ENCODE results near the gene C7.
"Not testable (repeated sequence)": the region's sequence is repeated elsewhere in the genome, so short reads cannot be mapped to it uniquely, and the experiment has no call there.

Gene C7

DNA sequence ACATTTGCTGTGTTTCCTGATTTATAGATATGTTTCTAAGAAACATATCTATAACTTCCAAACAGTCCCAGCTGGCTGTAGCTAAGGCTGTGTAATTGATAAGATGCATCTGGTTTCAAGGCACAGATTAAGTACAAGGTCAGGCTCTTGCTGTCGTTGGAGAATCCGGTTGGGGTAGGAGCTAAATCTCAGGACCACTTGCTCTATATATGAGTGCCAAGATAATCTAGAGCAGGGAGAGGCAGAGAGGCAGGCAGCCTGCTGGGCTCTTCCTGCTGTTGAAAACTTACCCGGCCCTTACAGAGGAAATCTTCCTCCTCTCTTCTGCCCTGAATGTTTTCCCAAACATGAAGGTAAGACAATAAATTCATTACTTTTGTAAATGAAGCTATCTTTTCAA is at the start of gene C7:
Gene C7, plus strand, starts transcription at position 234 of the 400 bp plus-strand sequence. Its CDS starts 114 bp downstream, at position 348.
- peaks cover 12% of the 10 kb centered on the region for H3K27me3 Mint-ChIP-seq
- no peak within 1 kb of the TSS for H3K4me3 Mint-ChIP-seq
- H3K36me3 Mint-ChIP-seq (ENCODE audit: low read depth): no peaks in the 10 kb centered on the region
- H3K4me1 Mint-ChIP-seq (ENCODE audit: low read depth): no peaks in the 10 kb centered on the region
- no peak within 1 kb of the TSS for H3K27ac Mint-ChIP-seq
- intact Hi-C loops (cut with micrococcal nuclease): no loop called here
- no peaks in the 10 kb centered on the region for H3K9me3 Mint-ChIP-seq

DNA sequence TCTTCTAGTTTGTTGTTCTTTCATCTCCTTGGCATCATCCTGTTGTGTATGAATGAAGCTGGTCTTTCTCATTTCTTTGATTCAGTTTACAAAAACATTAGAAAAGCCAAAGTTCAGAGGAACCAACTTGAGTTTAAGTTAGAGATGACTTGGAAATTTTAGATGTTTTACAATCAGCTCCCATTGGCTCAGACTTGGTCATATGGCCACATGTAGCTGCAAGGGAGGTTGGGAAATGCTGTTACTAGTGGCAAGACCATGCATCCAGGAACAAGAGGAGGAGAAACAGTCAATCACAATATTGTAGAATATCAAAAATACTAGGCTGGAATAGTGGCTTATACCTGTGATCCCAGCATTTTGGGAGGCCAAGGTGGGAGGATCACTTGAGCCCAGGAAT is 48.6 kb upstream of the C7 start:
- Mint-ChIP-seq H3K27ac (no peak overlapping the region), H3K27me3 (no peaks in the 10 kb centered on the region), H3K36me3 (ENCODE audit: low read depth) (peaks cover 4% of the 10 kb centered on the region), H3K4me1 (ENCODE audit: low read depth) (no peaks in the 10 kb centered on the region), H3K4me3 (no peak overlapping the region), H3K9me3 (peaks cover 17% of the 10 kb centered on the region)
- intact Hi-C loops (cut with micrococcal nuclease): no loop called here

DNA sequence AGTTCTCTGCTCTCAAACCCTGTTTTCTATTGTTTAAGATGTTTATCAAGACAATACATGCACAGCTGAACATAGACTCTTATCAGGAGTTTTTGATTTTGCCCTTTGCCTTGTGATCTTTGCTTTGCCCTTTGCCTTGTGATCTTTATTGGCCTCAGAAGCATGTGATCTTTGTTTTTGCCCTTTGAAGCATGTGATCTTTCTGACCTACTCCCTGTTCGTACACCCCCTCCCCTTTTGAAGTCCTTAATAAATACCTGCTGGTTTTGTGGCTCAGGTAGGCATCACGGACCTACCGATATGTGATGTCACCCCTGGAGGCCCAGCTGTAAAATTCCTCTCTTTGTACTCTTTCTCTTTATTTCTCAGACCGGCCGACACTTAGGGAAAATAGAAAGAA is 44.3 kb upstream of the C7 start:
- H3K4me3 Mint-ChIP-seq; H3K4me1 Mint-ChIP-seq (ENCODE audit: low read depth); H3K36me3 Mint-ChIP-seq (ENCODE audit: low read depth); H3K27me3 Mint-ChIP-seq; intact Hi-C loops (cut with micrococcal nuclease); H3K27ac Mint-ChIP-seq: not testable (repeated sequence)
- peaks cover 19% of the 10 kb centered on the region for H3K9me3 Mint-ChIP-seq

DNA sequence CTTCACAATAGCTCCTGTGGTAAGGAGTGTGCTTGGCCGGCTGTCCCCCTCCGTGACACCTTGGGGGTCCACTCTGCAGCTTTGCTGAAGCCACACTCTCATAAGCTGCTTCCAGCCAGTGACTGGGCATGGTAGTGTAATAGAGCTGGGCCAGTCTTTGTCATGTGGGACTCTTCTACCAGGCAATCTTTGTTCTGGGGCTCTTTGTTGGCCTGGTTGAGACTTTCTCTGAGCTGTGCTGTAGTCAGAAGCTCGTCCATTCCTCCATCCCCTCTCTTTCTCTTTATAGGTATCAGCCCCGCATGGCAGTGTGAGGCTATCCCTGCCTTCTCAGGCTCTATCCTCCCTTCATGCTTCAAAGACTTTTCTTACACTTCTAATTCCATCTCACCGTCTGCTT is 42.5 kb upstream of the C7 start:
- Mint-ChIP-seq H3K9me3 (peaks cover 19% of the 10 kb centered on the region), H3K27me3 (no peaks in the 10 kb centered on the region), H3K4me3 (no peak overlapping the region), H3K27ac (no peak overlapping the region), H3K4me1 (ENCODE audit: low read depth) (no peaks in the 10 kb centered on the region), H3K36me3 (ENCODE audit: low read depth) (no peaks in the 10 kb centered on the region)
- intact Hi-C loops (cut with micrococcal nuclease): no loop called here

DNA sequence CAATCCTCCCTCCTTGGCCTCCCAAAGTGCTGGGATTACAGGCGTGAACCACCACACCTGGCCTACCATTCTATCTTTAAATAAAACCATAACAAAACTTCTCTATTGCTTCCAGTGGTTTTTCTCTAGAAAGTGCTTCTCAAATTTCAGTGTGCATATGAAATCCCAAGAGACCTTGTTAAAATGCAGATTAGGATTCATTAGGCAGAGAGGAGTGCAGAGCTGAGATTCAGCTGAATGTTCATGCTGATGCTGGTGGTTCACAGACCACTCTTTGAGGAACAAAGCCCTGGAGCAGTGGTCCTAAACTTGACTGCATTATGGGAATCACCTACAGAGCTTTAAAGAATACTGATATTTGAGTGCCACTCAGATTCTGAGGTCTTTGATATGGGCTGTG is 39.9 kb upstream of the C7 start:
- Mint-ChIP-seq H3K9me3 (peaks cover 15% of the 10 kb centered on the region), H3K36me3 (ENCODE audit: low read depth) (no peaks in the 10 kb centered on the region), H3K27me3 (no peaks in the 10 kb centered on the region), H3K4me1 (ENCODE audit: low read depth) (peaks cover 8% of the 10 kb centered on the region), H3K4me3 (no peak overlapping the region), H3K27ac (no peak overlapping the region)
- intact Hi-C loops (cut with micrococcal nuclease): no loop called here

DNA sequence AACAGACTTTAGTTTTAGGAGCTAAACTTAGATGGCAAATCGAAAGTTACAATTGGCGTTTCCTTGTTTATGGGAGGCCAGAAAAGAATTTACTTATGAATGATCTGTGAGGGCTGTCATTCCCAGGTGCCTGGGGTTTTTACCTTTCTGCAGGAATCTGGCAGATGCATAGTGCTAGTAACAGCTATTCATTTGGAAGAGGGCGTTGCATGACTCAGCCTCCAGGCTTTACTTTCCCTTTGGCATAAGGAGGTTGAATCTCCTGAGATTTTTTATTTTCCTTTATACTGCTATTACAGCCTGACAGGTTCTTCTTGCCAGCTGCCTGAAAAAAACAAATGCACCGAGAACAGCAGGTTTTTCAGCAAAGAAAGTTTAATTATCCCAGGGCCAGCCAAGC is 38.1 kb upstream of the C7 start:
- Mint-ChIP-seq H3K4me1 (ENCODE audit: low read depth) (peaks cover 8% of the 10 kb centered on the region), H3K4me3 (no peak overlapping the region), H3K27me3 (no peaks in the 10 kb centered on the region), H3K9me3 (no peaks in the 10 kb centered on the region), H3K36me3 (ENCODE audit: low read depth) (no peaks in the 10 kb centered on the region), H3K27ac (no peak overlapping the region)
- intact Hi-C loops (cut with micrococcal nuclease): no loop called here

DNA sequence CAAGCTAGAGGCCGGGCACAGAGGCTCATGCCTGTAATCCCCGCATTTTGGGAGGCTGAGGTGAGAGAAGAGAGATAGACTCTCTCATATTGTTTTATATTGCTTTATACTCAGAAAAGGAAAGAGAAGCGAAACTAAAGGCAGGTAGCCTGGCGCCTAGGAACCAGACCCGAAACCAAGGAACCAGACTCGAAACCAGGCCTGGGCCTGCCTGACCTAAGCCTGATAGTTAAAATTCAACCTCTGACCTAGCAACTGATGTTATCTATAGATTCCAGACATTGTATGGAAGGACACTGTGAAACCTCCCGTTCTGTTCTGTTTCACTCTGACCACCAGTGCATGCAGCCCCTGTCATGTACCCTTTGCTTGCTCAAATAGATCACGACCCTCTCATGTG is 37.0 kb upstream of the C7 start:
- intact Hi-C loops (cut with micrococcal nuclease); H3K36me3 Mint-ChIP-seq (ENCODE audit: low read depth); H3K4me3 Mint-ChIP-seq; H3K9me3 Mint-ChIP-seq; H3K27me3 Mint-ChIP-seq; H3K27ac Mint-ChIP-seq; H3K4me1 Mint-ChIP-seq (ENCODE audit: low read depth): not testable (repeated sequence)

DNA sequence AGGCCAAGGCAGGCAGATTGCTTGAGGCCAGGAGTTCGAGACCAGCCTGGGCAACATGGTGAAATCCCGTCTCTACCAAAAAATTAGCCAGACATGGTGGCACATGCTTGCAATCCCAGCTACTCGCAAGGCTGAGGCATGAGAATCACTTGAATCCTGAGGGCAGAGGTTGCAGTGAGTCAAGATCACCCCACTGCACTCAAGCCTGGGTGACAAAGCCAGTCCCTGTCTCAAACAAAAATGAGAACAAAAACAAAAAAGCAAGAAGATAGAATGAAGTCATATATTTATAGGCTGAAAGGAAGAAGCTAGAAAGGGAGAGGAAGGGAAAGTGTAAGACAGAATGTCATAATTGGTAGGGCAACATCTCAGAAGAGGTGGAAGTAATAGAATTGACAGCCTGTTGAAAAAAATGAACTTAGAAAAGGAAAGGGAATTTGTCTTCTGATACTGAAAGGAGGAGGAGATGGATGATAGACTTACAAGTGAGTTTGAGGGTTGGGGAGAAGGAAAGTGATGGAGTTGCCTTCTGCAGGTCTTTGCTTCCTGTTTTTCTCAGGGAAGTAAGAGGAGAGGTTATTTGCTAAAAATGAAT is 35.9 kb upstream of the C7 start:
- Mint-ChIP-seq H3K27me3 (no peaks in the 10 kb centered on the region), H3K27ac (no peak overlapping the region), H3K4me3 (no peak overlapping the region), H3K36me3 (ENCODE audit: low read depth) (no peaks in the 10 kb centered on the region), H3K4me1 (ENCODE audit: low read depth) (peaks cover 8% of the 10 kb centered on the region), H3K9me3 (peaks cover 15% of the 10 kb centered on the region)
- intact Hi-C loops (cut with micrococcal nuclease): no loop called here

DNA sequence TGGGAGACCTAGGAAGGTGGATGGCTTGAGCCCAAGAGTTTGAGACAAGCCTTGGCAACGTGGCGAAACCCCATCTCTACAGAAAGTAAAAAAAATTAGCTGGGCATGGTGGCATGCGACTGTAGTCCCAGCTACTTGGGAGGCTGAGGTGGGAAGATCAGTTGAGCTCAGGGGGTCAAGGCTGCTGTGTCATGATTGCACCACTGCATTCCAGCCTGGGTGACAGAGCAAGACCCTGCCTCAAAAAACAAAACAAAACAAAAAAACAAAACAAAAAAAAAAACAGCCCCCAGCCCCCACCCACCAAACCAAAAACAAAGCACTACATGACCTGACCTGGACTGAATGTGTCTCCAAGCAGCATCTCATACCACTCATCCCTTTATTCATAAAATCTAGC is 33.3 kb upstream of the C7 start:
- H3K4me1 Mint-ChIP-seq (ENCODE audit: low read depth): peaks cover 8% of the 10 kb centered on the region
- no peak overlapping the region for H3K27ac Mint-ChIP-seq
- H3K27me3 Mint-ChIP-seq: no peaks in the 10 kb centered on the region
- H3K36me3 Mint-ChIP-seq (ENCODE audit: low read depth): no peaks in the 10 kb centered on the region
- intact Hi-C loops (cut with micrococcal nuclease): loop anchor here (5.0 kb wide), 2 partner anchors 119 to 1164 kb away; partner anchors contain the start of gene TTC33
- peaks cover 15% of the 10 kb centered on the region for H3K9me3 Mint-ChIP-seq
- H3K4me3 Mint-ChIP-seq: no peak overlapping the region

DNA sequence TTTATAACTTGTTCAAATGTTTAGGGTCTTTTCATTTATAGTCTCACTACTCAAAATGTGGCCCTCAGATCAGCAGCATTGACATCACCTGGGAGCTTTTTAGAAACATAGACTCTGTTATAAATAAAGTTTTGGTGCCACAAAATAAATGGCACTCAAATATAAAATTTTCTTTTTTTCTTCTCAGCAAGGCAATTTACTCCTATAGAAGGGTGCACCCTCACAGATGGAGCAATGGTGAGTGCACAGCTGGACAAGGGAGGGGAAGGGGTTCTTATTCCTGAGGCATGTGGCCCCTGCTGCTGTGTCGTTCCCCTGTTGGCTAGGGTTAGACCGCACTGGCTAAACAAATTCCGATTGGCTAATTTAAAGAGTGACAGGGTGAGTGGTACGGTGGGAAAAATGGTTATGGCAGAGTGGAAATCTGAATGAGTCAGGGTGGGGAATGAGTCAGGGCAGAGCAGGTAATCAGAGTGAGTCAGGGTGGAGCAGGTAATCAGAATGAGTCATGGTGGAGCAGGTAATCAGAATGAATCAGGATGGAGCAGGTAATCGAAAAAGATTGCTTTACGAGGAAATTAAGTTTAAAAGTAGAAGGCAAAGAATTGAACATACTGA is 31.8 kb upstream of the C7 start:
- Mint-ChIP-seq H3K27me3 (no peaks in the 10 kb centered on the region), H3K4me3 (no peak overlapping the region), H3K36me3 (ENCODE audit: low read depth) (no peaks in the 10 kb centered on the region), H3K27ac (no peak overlapping the region), H3K9me3 (peaks cover 15% of the 10 kb centered on the region), H3K4me1 (ENCODE audit: low read depth) (peaks cover 8% of the 10 kb centered on the region)
- intact Hi-C loops (cut with micrococcal nuclease): loop anchor here (5.0 kb wide), 2 partner anchors 120 to 1165 kb away; partner anchors contain the start of gene TTC33

DNA sequence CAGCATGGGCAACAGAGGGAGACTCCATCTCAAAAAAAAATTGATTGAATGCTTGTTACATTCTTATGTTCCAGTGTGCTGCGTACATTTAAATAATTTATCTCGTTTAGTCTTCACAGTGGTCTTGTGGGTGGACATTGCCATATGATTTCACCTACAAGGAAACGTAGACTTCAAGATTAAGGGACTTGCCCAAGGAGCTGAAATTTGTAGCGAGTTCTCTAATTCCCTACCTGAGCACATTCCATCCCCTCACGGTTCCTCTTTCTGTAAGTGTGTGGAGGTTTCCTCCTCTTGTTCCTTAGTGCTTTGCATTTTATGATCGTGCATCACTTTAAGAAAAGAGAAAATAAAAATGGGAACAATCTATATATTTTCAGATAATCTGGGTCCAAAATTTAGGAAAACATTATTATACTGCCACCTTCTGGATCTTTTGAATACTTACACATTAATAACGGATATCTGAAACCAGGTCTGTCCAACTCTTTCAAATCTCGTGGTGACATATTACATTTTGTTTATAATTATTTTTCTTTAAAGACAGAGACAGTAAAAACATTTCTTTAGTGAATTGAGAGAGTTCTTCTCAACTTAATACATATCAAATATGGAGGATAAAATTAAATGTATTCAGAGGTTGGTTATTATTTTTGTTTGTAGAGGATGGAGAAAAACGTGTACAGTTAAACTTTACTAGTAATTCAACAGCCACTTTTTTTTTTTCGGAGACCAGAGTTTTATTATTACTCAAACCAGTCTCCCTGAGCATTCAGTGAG is 29.9 kb upstream of the C7 start:
- Mint-ChIP-seq H3K27ac (no peak overlapping the region), H3K4me3 (no peak overlapping the region), H3K4me1 (ENCODE audit: low read depth) (no peaks in the 10 kb centered on the region), H3K36me3 (ENCODE audit: low read depth) (no peaks in the 10 kb centered on the region), H3K27me3 (no peaks in the 10 kb centered on the region), H3K9me3 (peaks cover 15% of the 10 kb centered on the region)
- intact Hi-C loops (cut with micrococcal nuclease): loop anchor here (2.0 to 5.0 kb wide), 3 partner anchors 122 to 1299 kb away; partner anchors contain the start of gene TTC33

DNA sequence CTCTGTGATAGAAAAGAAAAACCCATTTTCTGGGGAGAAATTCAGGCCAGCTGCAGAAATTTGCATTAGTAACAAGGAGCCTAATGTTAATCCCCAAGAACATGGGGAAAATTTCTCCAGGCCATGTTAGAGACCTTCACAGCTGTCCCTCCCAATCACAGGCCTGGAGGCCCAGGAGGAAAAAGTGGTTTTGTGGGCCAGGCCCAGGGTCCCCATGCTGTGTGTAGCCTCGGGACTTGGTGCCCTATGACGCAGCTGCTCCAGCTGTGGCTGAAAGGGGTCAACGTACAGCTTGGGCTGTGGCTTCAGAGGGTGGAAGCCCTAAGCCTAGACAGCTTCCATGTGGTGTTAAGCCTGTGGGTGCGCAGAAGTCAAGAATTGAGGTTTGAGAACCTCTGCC is 27.0 kb upstream of the C7 start:
- peaks cover 7% of the 10 kb centered on the region for H3K9me3 Mint-ChIP-seq
- no peak overlapping the region for H3K4me3 Mint-ChIP-seq
- no peak overlapping the region for H3K27ac Mint-ChIP-seq
- no peaks in the 10 kb centered on the region for H3K36me3 Mint-ChIP-seq (ENCODE audit: low read depth)
- intact Hi-C loops (cut with micrococcal nuclease): no loop called here
- no peaks in the 10 kb centered on the region for H3K27me3 Mint-ChIP-seq
- no peaks in the 10 kb centered on the region for H3K4me1 Mint-ChIP-seq (ENCODE audit: low read depth)

DNA sequence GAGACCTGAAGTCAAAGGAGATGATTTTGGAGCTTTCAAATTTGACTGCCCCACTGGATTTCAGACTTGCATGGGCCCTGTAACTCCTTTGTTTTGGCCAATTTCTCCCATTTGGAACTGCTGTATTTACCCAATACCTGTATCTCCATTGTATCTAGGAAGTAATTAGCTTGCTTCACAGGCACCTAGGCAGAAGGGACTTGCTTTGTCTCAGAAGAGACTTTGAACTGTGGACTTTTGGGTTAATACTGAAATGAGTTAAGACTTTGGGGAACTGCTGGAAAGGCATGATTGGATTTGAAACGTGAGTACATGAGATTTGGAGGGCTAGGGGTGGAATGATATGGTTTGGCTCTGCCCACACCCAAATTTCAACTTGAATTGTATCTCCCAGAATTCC is 26.2 kb upstream of the C7 start:
- H3K27me3 Mint-ChIP-seq; H3K4me1 Mint-ChIP-seq (ENCODE audit: low read depth); H3K36me3 Mint-ChIP-seq (ENCODE audit: low read depth); H3K27ac Mint-ChIP-seq; H3K9me3 Mint-ChIP-seq; H3K4me3 Mint-ChIP-seq; intact Hi-C loops (cut with micrococcal nuclease): not testable (repeated sequence)
